ENCODE results near the gene VTCN1.

DNA sequence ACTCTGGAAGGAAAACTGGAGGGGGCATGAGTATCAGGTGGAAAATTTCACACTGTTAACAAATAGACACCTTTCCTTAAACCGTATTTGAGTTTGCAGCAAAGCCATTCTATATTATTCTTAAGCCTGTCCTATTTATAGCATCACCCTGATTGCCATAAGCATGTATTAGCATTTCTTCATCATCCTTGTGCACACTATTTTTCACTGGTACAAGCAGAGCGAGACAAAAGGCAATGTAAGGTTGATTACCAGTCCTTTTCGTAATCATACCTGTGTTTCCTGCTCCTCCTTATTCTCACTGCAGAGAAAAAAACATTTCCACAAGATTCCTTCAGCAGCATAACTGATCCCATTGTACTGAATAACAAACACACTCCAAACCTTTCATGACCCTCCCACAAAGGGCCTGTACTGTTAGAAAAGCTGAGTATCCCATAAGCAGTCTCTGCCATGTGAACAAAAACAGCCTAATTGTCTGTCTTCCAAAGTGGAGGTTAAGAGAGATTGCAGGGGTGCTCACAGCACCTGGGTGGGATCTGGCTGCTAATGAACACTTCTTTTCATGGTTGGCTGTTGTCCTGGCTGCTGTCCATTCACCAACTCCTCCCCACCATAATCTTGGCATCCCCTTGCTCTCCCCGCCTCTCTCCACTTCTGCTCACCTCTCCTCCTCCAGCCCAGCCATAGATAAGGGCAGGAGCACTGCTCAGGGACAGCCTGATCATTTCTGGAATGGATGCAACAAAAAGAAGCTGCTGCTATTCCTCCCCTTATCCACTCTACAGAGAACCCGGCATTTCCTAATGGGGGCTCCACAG is 30.4 kb downstream of the VTCN1 start:
- TF ChIP-seq, protein P1, sequence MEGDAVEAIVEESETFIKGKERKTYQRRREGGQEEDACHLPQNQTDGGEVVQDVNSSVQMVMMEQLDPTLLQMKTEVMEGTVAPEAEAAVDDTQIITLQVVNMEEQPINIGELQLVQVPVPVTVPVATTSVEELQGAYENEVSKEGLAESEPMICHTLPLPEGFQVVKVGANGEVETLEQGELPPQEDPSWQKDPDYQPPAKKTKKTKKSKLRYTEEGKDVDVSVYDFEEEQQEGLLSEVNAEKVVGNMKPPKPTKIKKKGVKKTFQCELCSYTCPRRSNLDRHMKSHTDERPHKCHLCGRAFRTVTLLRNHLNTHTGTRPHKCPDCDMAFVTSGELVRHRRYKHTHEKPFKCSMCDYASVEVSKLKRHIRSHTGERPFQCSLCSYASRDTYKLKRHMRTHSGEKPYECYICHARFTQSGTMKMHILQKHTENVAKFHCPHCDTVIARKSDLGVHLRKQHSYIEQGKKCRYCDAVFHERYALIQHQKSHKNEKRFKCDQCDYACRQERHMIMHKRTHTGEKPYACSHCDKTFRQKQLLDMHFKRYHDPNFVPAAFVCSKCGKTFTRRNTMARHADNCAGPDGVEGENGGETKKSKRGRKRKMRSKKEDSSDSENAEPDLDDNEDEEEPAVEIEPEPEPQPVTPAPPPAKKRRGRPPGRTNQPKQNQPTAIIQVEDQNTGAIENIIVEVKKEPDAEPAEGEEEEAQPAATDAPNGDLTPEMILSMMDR (IDR thresholded peaks at IDR 0.05) = no peak
- TF ChIP-seq POLR2A (IDR thresholded peaks at IDR 0.05) = no peak
